ENCODE data around the gene SENP2. TPM values are rescaled to one million over a fixed set of nuclear protein-coding genes. Genes with fewer than 3 reads are reported as not detected.
"Not testable (repeated sequence)": the region's sequence is repeated elsewhere in the genome, so short reads cannot be mapped to it uniquely, and the experiment has no call there.

Gene SENP2
- 25.1 TPM for total RNA-seq
- long read RNA-seq, full-length matches to known transcripts, result 25 of 44 reads
- long read RNA-seq, partial matches to known transcripts, result 4 of 44 reads
- long read RNA-seq, other reads (novel, unspliced or antisense), result 15 of 44 reads

GRCh38 chr3:185585859-185586685 is at the start of gene SENP2:
SENP2 (plus strand) TSS chr3:185586295; CDS start chr3:185586414, 119 bp downstream.
- DNase-seq (peak; percentile 99), ATAC-seq (peak; percentile 98)
- intact Hi-C loops (cut with micrococcal nuclease), result no loop called here

- ATAC-seq, result peak; percentile 98
- intact Hi-C loops (cut with micrococcal nuclease), result no loop called here
- DNase-seq, result no peak
These were observed 48.6 kb upstream of the SENP2 start for GRCh38 chr3:185537369-185537970.

DNA sequence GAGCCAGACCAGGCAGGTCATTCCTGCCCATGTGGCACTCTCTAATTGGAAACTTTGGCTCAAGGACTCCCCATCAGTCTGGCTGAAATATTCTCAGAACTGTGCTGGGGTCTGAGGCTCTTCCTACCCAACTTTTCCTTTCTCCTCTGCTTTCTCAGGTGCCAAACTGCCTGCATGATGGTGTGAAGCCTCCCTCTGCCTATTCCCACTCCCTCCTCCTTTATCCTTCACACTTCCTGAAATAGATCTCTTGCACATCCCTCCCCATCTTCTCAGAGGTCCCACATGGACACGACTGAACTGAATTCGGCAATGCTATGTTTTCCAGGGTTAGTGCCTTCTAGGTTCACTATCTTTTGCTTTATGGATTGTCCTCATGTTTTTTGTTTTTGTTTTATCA is 46.2 kb upstream of the SENP2 start:
- intact Hi-C loops (cut with micrococcal nuclease), result no loop called here
- DNase-seq (no peak), ATAC-seq (no peak)

GRCh38 chr3:185540695-185541094 is 45.4 kb upstream of the SENP2 start:
- intact Hi-C loops (cut with micrococcal nuclease), result no loop called here
- ATAC-seq, result no peak
- no peak for DNase-seq

DNA sequence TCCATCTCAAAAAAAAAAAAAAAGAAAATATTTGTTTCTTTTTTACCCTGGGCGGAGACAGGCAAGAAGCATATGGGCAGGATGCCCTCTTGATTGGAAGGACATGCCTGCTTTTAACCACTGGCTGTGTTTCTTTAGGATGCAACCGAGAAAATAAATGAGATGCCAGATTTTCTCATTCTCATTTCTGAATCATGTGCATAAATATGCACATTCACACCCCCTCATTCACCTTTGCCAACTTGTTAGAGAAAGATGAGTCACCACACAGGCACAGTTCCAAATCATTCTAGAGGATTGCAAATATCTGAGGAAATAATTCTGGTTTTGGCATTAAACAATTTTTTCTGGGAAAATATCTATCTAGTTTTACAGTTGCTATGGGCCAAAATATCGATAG is 37.0 kb upstream of the SENP2 start:
- DNase-seq, result no peak
- ATAC-seq, result peak; percentile 55
- intact Hi-C loops (cut with micrococcal nuclease), result no loop called here

DNA sequence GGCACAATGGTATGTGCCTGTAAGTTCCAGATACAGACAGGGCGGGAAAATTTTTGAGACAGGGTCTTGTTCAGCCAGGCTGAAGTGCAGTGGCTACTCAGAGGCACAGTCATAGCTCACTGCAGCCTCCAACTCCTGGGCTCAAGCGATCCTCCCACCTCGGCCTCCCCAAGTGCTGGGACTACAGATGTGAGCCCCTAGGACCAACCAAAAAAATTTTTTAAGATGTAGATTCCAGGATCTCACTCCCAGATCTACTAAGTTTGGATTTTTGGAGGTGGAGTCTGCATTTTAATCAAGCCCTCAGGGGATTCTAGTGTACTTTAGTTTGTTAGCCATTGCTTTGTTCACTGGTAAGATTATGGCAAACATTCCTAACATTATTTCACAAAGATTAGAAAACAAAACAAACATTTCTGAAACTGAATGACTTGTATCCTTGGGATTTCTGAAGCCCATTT is 36.4 kb upstream of the SENP2 start:
- intact Hi-C loops (cut with micrococcal nuclease), result no loop called here
- peak; percentile 43 for ATAC-seq
- no peak for DNase-seq

GRCh38 chr3:185552358-185552877 is 33.7 kb upstream of the SENP2 start, which contains the start of gene LIPH:
LIPH (minus strand) TSS chr3:185552588; CDS start chr3:185552471, 117 bp downstream.
- ATAC-seq (peak; percentile 37), DNase-seq (no peak)
- intact Hi-C loops (cut with micrococcal nuclease), result no loop called here

- DNase-seq (no peak), ATAC-seq (no peak)
- intact Hi-C loops (cut with micrococcal nuclease), result no loop called here
These were observed 31.0 kb upstream of the SENP2 start for GRCh38 chr3:185555101-185555501.

GRCh38 chr3:185555860-185556347 is 30.2 kb upstream of the SENP2 start:
- no peak for ATAC-seq
- intact Hi-C loops (cut with micrococcal nuclease), result no loop called here
- no peak for DNase-seq

- ATAC-seq; DNase-seq; intact Hi-C loops (cut with micrococcal nuclease): not testable (repeated sequence)
These were observed 29.5 kb upstream of the SENP2 start for GRCh38 chr3:185556640-185557039.

GRCh38 chr3:185558395-185558794 is 27.7 kb upstream of the SENP2 start:
- ATAC-seq, result no peak

GRCh38 chr3:185559706-185560090 is 26.4 kb upstream of the SENP2 start:
- intact Hi-C loops (cut with micrococcal nuclease), result no loop called here
- no peak for DNase-seq
- no peak for ATAC-seq

More at GRCh38 chr3:185558395-185558794, 27.7 kb upstream of the SENP2 start:
- intact Hi-C loops (cut with micrococcal nuclease), result no loop called here
- DNase-seq, result no peak

- DNase-seq (no peak), ATAC-seq (no peak)
- intact Hi-C loops (cut with micrococcal nuclease), result no loop called here
These were observed 25.4 kb upstream of the SENP2 start for GRCh38 chr3:185560676-185561075.

DNA sequence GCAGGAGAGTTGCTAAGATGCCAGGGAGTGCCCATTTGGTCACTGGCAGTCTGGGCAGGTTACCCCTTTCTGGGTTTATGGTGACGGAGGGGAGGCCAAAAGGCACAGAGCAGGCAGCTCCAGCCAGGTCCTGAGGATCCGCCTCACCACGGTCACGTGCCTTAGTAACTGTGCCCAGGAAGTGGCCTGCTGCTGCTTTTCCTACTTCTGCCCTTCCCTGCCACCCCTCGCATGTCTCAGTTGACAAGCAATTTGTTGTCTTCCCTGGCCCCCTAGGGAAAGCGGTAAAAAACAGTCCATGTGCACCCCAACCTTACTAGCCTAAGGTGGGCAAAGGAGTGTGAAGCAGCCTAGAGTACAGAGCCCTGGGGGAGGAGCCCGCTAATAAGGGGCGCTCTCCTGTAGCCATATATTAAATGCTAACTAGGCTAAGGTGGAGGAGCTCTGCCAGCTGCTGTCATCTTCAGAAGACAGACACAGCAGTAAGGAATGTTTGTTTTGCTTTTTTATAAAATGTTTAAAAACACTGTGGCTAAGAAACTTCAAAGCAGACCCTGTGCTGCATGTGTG is 24.6 kb upstream of the SENP2 start:
- ATAC-seq (peak; percentile 39), DNase-seq (peak; percentile 36)
- intact Hi-C loops (cut with micrococcal nuclease), result no loop called here

GRCh38 chr3:185561958-185562357 is 24.1 kb upstream of the SENP2 start:
- ATAC-seq (peak; percentile 25), DNase-seq (no peak)
- intact Hi-C loops (cut with micrococcal nuclease), result no loop called here

DNA sequence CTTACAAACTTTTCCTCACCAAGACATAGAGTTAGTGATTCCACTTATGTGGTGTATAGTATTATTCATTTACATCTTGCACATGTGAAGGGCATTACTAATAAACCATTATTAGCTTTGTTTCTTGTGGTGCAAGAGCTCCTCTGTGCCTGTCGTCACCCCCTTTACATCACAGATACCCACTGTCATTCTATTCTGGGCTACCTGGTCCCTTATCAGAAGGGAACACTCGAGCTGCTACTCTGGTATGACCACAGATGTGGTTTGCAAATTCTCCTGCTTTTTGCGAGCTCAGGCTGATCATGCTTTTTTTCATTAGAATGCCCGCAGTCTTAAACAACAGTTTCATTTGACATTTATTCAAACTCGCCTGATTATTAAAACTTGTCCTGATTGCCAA is 13.9 kb upstream of the SENP2 start:
- ATAC-seq (no peak), DNase-seq (no peak)
- intact Hi-C loops (cut with micrococcal nuclease), result no loop called here

- DNase-seq; intact Hi-C loops (cut with micrococcal nuclease): not testable (repeated sequence)
- peak; percentile 43 for ATAC-seq
These were observed 10.8 kb upstream of the SENP2 start for GRCh38 chr3:185575108-185575869.

DNA sequence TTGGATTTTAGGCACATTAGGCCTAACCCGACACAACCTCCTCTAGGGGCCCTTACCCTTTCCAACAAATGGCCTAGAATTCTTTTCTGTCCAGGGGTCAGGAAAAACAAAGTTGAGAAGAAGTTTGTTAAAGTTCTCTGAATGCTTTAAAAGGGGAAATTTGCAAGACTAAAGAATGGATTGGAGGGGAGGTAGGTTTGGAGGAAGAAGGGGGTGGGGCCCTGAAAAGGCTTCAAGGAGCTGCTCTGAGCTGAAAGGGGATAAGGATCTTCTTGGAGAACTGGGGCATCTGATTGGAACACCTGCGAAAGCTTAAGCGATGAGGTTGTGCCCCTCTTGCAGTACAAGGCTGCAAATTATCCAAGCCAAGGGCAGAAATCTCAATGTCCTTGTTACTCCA is 3.9 kb upstream of the SENP2 start:
- ATAC-seq (no peak), DNase-seq (no peak)
- intact Hi-C loops (cut with micrococcal nuclease), result no loop called here

- ATAC-seq (no peak), DNase-seq (no peak)
- intact Hi-C loops (cut with micrococcal nuclease), result no loop called here
These were observed 3.2 kb upstream of the SENP2 start for GRCh38 chr3:185582871-185583270.

Data from left ventricle myocardium superior (tissue), 1 donor.